Measurements from ENCODE around the gene CLK2. TPM values are rescaled to one million over a fixed set of nuclear protein-coding genes. Genes with fewer than 3 reads are reported as not detected.

Gene CLK2
- total and polyA plus RNA-seq, 2 of the 13 experiments (the other 11 are each of a cell fraction or from before 2014, with no cell fraction given): 20.1 to 73.5 TPM

DNA sequence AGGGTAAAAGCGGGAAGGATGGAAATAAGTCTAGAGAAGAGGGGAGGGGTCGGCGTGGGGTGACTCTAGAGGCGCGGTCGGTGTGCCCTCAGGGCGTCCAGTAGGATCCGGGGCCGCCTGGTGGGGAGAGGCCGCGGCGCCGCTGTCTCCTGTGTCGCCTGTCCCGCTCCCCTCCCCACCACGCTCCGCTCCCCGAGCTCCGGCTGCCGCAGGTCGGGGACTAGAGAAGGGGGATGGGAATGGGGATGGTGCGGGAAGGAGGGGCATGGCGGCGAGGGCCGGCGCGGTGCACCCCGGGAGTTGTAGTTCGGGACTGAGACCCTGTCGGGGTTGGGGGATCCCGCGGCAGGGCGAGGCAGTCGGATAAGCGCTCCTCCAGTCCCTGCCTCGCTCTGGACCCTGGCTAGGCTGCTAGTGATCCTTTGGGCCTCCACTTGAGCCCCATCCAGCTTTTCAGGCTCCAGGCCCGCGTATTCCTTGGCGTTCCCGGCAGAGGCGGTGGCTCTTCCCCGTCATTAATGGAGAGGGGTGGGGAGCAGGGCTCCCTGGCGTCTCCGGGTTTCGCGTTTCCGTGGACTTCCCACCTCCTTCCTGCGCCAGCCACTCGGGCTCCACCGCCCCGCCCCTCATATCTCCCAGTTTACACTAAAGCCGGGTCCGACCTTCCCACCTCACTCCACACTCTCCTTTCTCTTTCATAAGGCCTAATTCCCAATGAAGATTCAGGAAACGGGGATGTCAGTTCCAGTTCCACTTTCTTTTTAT, 17.9 kb downstream of the CLK2 start, which contains the start of gene ENTREP3 (continued):
- TF ChIP-seq, protein P1, sequence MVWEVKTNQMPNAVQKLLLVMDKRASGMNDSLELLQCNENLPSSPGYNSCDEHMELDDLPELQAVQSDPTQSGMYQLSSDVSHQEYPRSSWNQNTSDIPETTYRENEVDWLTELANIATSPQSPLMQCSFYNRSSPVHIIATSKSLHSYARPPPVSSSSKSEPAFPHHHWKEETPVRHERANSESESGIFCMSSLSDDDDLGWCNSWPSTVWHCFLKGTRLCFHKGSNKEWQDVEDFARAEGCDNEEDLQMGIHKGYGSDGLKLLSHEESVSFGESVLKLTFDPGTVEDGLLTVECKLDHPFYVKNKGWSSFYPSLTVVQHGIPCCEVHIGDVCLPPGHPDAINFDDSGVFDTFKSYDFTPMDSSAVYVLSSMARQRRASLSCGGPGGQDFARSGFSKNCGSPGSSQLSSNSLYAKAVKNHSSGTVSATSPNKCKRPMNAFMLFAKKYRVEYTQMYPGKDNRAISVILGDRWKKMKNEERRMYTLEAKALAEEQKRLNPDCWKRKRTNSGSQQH (CRISPR knock-in tag; IDR thresholded peaks at IDR 0.05; ENCODE audit: low read depth): no peak
- TF ChIP-seq ZNF737 (CRISPR knock-in tag; IDR thresholded peaks at IDR 0.05; ENCODE audit: borderline replicate concordance): no peak
- TF ChIP-seq NR2F6 (IDR thresholded peaks at IDR 0.05): no peak
- peak; percentile 14; the same call in 1 of the 2 replicates for TF ChIP-seq NR2F6 (CRISPR knock-in tag; IDR thresholded peaks at IDR 0.05)
- TF ChIP-seq XRCC5 (optimal IDR thresholded peaks at IDR 0.05; ENCODE audit: low read length): peak; percentile 56
- TF ChIP-seq, protein P2, sequence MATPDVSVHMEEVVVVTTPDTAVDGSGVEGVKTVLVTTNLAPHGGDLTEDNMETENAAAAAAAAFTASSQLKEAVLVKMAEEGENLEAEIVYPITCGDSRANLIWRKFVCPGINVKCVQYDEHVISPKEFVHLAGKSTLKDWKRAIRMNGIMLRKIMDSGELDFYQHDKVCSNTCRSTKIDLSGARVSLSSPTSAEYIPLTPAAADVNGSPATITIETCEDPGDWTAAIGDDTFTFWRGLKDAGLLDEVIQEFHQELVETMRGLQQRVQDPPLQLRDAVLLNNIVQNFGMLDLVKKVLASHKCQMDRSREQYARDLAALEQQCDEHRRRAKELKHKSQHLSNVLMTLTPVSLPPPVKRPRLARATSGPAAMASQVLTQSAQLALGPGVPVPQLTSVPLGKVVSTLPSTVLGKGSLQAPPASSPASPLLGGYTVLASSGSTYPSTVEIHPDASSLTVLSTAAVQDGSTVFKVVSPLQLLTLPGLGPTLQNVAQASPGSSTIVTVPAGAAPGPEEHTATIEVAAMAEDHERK (CRISPR knock-in tag; IDR thresholded peaks at IDR 0.05; ENCODE audit: low read depth): no peak
- TF ChIP-seq, protein P3, sequence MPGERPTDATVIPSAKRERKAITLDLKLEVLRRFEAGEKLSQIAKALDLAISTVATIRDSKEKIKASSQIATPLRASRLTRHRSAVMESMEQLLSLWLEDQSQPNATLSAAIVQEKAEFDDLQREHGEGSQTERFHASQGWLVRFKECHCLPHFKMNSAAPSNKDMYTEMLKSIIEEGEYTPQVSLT (CRISPR knock-in tag; IDR thresholded peaks at IDR 0.05; ENCODE audit: borderline replicate concordance, low read depth): no peak
- TF ChIP-seq MBD4 (IDR thresholded peaks at IDR 0.05; ENCODE audit: borderline replicate concordance, low read length): no peak
- TF ChIP-seq ZFY (CRISPR knock-in tag; IDR thresholded peaks at IDR 0.05): peak; percentile 76
- TF ChIP-seq ELF1 (CRISPR knock-in tag; IDR thresholded peaks at IDR 0.05): peak; percentile 69; the same call in 1 of the 2 replicates
- TF ChIP-seq SOX6 (IDR thresholded peaks at IDR 0.05): no peak
- peak; percentile 27; the same call in 1 of the 2 replicates for TF ChIP-seq SOX6 (CRISPR knock-in tag; IDR thresholded peaks at IDR 0.05)
- peak; percentile 34; the same call in 1 of the 2 replicates for TF ChIP-seq ZNF788 (CRISPR knock-in tag; IDR thresholded peaks at IDR 0.05; ENCODE audit: borderline replicate concordance)
- no peak for TF ChIP-seq ZNF75D (CRISPR knock-in tag; IDR thresholded peaks at IDR 0.05; ENCODE audit: borderline replicate concordance)
- no peak for TF ChIP-seq ESRRA (CRISPR knock-in tag; IDR thresholded peaks at IDR 0.05; ENCODE audit: low read depth)
- TF ChIP-seq, protein P4, sequence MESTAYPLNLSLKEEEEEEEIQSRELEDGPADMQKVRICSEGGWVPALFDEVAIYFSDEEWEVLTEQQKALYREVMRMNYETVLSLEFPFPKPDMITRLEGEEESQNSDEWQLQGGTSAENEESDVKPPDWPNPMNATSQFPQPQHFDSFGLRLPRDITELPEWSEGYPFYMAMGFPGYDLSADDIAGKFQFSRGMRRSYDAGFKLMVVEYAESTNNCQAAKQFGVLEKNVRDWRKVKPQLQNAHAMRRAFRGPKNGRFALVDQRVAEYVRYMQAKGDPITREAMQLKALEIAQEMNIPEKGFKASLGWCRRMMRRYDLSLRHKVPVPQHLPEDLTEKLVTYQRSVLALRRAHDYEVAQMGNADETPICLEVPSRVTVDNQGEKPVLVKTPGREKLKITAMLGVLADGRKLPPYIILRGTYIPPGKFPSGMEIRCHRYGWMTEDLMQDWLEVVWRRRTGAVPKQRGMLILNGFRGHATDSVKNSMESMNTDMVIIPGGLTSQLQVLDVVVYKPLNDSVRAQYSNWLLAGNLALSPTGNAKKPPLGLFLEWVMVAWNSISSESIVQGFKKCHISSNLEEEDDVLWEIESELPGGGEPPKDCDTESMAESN (CRISPR knock-in tag; conservative IDR thresholded peaks at IDR 0.05): no peak
- peak; percentile 77; the same call in 1 of the 2 replicates for TF ChIP-seq ZFP90 (CRISPR knock-in tag; IDR thresholded peaks at IDR 0.05; ENCODE audit: borderline replicate concordance)
- TF ChIP-seq, protein P5, sequence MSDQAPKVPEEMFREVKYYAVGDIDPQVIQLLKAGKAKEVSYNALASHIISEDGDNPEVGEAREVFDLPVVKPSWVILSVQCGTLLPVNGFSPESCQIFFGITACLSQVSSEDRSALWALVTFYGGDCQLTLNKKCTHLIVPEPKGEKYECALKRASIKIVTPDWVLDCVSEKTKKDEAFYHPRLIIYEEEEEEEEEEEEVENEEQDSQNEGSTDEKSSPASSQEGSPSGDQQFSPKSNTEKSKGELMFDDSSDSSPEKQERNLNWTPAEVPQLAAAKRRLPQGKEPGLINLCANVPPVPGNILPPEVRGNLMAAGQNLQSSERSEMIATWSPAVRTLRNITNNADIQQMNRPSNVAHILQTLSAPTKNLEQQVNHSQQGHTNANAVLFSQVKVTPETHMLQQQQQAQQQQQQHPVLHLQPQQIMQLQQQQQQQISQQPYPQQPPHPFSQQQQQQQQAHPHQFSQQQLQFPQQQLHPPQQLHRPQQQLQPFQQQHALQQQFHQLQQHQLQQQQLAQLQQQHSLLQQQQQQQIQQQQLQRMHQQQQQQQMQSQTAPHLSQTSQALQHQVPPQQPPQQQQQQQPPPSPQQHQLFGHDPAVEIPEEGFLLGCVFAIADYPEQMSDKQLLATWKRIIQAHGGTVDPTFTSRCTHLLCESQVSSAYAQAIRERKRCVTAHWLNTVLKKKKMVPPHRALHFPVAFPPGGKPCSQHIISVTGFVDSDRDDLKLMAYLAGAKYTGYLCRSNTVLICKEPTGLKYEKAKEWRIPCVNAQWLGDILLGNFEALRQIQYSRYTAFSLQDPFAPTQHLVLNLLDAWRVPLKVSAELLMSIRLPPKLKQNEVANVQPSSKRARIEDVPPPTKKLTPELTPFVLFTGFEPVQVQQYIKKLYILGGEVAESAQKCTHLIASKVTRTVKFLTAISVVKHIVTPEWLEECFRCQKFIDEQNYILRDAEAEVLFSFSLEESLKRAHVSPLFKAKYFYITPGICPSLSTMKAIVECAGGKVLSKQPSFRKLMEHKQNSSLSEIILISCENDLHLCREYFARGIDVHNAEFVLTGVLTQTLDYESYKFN (CRISPR knock-in tag; conservative IDR thresholded peaks at IDR 0.05): 0 out of 2 replicates have a peak, but pooled peaks have one; percentile 42
- TF ChIP-seq NONO (IDR thresholded peaks at IDR 0.05): no peak
- TF ChIP-seq NONO (CRISPR knock-in tag; conservative IDR thresholded peaks at IDR 0.05): peak; percentile 71
- TF ChIP-seq TAF1 (CRISPR knock-in tag; IDR thresholded peaks at IDR 0.05): peak; percentile 64
- TF ChIP-seq ARNT (IDR thresholded peaks at IDR 0.05): no peak
- TF ChIP-seq THAP11 (CRISPR knock-in tag; IDR thresholded peaks at IDR 0.05): peak; percentile 99

All from HepG2 (cell line).